ENCODE results near the gene RFT1.

GRCh38 chr3:53084310-53085001 lies 45.8 kb downstream of the RFT1 start:
- no peak for TF ChIP-seq CTCF (IDR thresholded peaks at IDR 0.05)
- TF ChIP-seq POLR2AphosphoS5 (IDR thresholded peaks at IDR 0.05): no peak
- no peak for TF ChIP-seq POLR2A (IDR thresholded peaks at IDR 0.05)

Measured in transverse colon (tissue), 4 donors.